Measurements from ENCODE around the gene CLK3.
"Not testable (repeated sequence)": the region's sequence is repeated elsewhere in the genome, so short reads cannot be mapped to it uniquely, and the experiment has no call there.

The CLK3 gene

DNA sequence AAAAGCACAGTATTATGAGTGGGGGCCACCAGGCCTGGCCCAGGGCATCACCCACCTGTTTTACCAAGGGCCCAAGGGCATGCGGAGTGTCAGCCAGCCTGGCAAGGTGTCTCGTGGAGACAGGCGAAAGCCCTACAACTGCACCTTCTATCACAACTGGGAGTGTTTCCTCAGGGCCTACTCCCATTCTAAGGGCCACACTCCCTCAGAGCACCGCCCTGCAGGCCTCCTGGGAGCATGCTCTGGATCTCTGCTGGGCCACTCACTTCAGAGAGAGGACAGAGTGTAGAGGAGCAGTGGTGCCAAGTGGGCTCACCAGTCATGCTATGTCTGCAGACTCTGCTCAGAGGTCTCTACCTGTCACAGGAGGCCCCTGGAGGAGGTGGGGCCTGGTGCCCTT lies 21.2 kb upstream of the CLK3 start:
- Mint-ChIP-seq H3K36me3 (ENCODE audit: low read depth) (peaks cover 16% of the 10 kb centered on the region), H3K27me3 (no peaks in the 10 kb centered on the region)

DNA sequence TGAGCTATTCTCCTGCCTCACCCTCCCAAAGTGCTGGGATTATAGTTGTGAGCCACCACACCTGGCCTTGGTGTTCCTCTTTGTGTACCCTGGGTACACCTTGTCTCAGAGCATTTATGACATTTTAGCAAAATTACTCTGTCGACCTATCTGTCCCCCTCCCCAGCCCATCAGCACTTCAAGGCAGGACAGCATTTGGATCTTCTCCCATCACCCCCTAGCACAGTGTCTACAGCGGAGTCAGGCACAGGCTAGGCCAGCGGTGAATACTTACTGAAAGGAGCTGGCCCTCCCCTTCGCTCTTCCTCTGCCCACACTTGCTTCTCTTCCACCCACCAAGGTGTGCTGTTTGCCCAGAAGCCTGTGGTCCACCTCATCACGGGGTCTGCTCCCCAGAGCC lies 20.4 kb upstream of the CLK3 start:
- no peak for DNase-seq
- Mint-ChIP-seq H3K36me3 (ENCODE audit: low read depth) (peaks cover 14% of the 10 kb centered on the region), H3K4me1 (peaks cover 22% of the 10 kb centered on the region), H3K27ac (peak overlapping the region; percentile 65), H3K9me3 (no peaks in the 10 kb centered on the region), H3K27me3 (no peaks in the 10 kb centered on the region), H3K4me3 (no peak overlapping the region)
- no peak for ATAC-seq

More for the DNA sequence above, 21.2 kb upstream of the CLK3 start:
- Mint-ChIP-seq H3K4me3 (no peak overlapping the region), H3K4me1 (peaks cover 20% of the 10 kb centered on the region), H3K9me3 (no peaks in the 10 kb centered on the region), H3K27ac (no peak overlapping the region)
- ATAC-seq: no peak
- no peak for DNase-seq

DNA sequence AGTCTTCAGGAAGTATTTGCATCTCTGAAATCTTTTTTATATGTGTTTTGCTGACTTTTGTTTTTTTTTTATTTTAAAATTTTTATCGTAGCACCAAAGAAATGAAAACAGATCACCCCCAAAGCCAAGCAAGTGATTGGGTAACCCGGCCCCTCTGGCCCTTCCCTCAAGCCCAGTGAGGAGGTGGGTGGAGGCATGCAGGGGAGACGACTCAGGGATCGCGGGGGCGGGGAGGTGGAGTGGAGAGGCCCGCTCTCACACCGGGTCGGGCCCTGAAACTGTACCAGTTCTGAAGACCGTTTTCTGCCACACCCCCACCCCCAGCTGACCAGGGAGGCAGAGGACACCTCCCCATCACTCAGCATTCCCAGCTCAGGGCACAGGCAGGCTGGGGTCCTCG lies 18.9 kb upstream of the CLK3 start:
- not testable (repeated sequence) for ATAC-seq, H3K9me3 Mint-ChIP-seq, H3K4me3 Mint-ChIP-seq, H3K27ac Mint-ChIP-seq, DNase-seq, H3K27me3 Mint-ChIP-seq
- peaks cover 22% of the 10 kb centered on the region for H3K4me1 Mint-ChIP-seq
- H3K36me3 Mint-ChIP-seq (ENCODE audit: low read depth): peaks cover 14% of the 10 kb centered on the region

DNA sequence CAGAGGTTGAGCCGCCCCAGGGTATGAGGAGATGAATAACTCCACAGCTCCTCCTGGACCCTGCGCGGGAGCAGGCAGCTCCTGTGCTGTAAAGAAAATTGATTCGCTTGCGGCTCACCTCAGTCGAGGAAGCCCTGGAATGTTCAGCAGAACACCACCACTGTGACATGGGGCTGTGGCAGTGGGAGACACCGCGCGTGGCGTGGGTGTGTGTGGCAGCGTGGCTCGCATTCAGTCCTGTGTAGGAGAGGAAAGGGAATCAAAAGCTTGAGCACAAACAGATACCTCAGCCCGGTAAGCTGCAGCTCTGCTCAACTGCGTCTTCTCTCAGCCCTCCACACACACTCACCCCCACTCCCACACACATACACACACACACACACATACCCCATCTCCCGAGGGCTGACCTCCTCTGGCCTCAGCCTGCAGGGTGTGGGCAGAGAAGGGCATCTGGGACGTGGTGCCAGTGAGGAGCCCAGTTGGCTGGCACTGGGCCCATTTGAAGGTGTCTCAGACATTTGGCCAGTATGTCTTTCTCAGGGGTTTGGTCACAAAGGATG lies 18.4 kb upstream of the CLK3 start:
- not testable (repeated sequence) for H3K27ac Mint-ChIP-seq

DNA sequence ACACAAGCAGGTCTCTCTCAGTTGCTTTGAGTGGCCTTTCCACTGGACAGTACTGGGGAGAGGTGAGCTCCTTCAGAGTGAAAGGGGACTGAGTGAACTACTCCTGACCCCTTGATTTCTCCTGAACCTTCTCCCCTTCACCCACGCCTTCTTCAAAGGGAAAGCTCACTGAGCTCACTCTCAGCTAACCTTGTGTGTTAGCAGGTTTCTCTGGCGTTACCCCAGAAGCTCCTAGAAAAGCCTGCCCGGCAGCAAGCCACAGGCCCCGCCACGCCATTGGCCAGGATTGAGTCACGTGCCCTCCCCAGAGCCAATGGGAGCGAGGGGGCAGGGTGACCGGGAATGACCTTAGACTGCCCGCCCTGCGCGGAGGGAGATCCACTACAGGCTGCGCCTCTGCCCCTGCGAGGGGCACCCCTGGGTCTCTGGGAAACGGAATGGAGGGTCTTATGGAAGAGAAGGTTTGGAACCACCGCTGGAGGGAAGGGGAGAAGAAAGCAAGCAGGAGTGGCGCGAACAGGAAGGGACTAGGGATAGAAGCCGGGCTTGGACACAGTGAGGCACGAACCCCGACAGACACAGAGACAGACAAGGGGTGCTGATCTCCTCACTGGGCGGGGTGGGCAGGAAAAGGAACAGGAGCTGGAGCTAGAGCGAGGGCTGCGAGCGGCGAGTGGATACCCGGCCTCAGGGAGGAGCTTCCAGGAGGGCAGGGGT lies 17.4 kb upstream of the CLK3 start:
- peaks cover 22% of the 10 kb centered on the region for H3K4me1 Mint-ChIP-seq
- H3K27ac Mint-ChIP-seq: peak overlapping the region; percentile 97
- peak overlapping the region; percentile 97 for H3K4me3 Mint-ChIP-seq
- DNase-seq (peak; percentile 91), ATAC-seq (peak; percentile 96)
- no peaks in the 10 kb centered on the region for H3K9me3 Mint-ChIP-seq
- peaks cover 13% of the 10 kb centered on the region for H3K36me3 Mint-ChIP-seq (ENCODE audit: low read depth)
- no peaks in the 10 kb centered on the region for H3K27me3 Mint-ChIP-seq

More for the DNA sequence above, 18.4 kb upstream of the CLK3 start:
- not testable (repeated sequence) for ATAC-seq, DNase-seq, H3K27me3 Mint-ChIP-seq, H3K4me3 Mint-ChIP-seq, H3K9me3 Mint-ChIP-seq
- Mint-ChIP-seq H3K4me1 (peaks cover 22% of the 10 kb centered on the region), H3K36me3 (ENCODE audit: low read depth) (peaks cover 14% of the 10 kb centered on the region)

DNA sequence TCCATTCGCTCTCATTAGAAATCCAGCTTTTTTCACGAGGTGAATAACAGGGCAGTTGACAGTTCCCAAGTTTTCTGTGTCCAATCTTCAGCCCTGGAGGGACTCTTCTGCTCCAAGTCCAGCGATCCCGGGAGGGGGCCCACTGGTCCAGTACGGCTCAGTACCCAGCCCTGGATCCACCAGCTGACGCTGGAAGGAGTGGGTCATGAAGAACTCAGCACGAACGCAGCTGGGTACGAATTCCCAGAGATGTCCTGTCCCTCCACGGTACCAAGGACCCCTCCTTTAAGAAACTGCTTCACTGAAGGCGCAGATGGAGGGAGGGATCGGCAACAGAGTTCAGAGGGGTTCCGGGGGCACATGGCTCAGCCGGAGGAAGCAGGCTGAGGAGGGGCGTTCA lies 16.5 kb upstream of the CLK3 start:
- peaks cover 22% of the 10 kb centered on the region for H3K4me1 Mint-ChIP-seq
- peak overlapping the region; percentile 97 for H3K27ac Mint-ChIP-seq
- no peak for ATAC-seq
- no peak for DNase-seq
- H3K27me3 Mint-ChIP-seq: no peaks in the 10 kb centered on the region
- H3K9me3 Mint-ChIP-seq: no peaks in the 10 kb centered on the region
- peak overlapping the region; percentile 97 for H3K4me3 Mint-ChIP-seq
- H3K36me3 Mint-ChIP-seq (ENCODE audit: low read depth): peaks cover 13% of the 10 kb centered on the region

DNA sequence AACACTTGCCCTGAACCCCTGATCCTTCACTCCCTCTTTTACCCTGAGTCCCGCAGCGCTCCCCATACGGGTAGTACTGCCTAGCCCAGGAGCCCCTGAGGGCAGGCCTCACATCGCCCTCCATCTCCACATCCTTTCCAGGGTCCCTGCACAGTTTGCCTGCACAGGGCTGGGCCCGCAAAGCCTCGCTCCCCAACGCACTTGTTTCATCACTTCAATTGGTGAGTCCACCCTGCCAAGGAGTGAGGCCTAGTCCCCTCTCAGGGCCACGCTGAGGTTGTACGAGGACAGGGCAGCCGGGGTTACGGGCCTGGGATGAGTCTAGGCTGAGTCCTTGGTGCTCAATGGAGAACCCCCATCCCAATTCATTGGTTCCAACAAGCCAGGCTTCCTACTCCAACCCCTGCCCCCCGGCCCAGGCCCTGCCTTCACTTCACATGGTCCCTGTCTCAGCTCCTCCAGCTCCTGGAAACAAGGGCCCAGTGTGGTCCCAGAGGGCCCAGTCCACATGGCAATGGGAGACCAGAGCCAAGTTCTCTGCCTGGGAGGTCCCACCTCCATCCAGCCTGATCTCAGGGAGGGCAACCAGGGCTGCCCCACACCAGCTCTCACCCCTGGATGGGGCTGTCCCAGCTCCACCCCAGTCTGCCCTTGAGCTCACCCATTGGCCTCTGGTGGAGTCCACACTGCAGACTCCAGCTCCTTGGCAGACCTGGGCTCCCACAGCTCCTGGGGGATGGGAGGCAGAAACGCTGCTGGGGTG lies 12.4 kb upstream of the CLK3 start:
- Mint-ChIP-seq H3K27me3 (no peaks in the 10 kb centered on the region), H3K9me3 (no peaks in the 10 kb centered on the region), H3K4me3 (no peak overlapping the region), H3K4me1 (peaks cover 15% of the 10 kb centered on the region), H3K27ac (no peak overlapping the region), H3K36me3 (ENCODE audit: low read depth) (peaks cover 5% of the 10 kb centered on the region)
- ATAC-seq (peak; percentile 7), DNase-seq (no peak)

DNA sequence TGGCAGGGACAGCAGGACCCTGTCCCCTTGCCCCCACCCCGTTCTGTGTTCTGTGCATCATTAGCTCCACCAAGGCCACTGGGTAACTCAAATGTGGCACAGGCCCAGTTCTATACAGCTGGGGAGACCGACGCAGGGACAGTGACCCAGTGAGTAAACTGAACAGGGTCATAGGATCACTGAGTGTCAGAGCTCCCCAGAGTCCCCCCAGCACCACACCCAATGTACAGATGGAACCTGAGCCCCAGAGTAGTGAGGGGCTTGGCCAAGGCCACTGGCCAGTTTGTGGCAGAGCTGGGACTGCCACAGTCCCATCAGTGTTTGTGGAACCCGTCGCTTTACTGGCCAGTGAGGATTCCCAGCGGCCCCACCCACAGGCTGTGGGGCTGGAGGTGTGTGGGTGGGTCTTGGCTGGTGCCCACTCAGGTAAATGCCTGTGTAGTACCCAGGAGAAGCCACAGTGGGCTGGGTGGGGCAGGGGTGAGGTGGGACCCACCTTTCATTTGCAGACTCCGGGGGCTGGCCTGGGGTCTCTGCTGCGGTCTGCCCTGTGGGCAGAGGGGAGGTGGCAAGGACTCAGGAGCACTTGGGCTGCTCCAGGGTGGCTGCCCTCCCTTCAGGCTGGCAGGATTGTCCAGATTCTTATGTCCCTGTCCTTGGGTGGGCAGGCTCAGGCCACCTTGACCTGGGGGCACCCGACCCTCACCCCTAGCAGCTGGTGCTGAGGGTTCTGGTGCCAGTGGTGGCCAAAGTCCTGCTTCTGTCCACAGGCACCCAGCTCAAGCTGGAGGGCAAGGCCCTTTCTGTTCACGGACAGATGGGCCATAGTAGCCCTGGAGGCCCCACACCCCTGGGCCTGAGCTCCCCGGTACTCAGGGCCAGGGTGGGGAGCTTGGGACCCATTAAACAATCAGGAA lies 11.6 kb upstream of the CLK3 start:
- ATAC-seq: peak; percentile 1
- H3K36me3 Mint-ChIP-seq (ENCODE audit: low read depth): no peaks in the 10 kb centered on the region
- no peak overlapping the region for H3K4me3 Mint-ChIP-seq
- no peak overlapping the region for H3K27ac Mint-ChIP-seq
- H3K4me1 Mint-ChIP-seq: peaks cover 6% of the 10 kb centered on the region
- DNase-seq: no peak
- no peaks in the 10 kb centered on the region for H3K9me3 Mint-ChIP-seq
- H3K27me3 Mint-ChIP-seq: no peaks in the 10 kb centered on the region

DNA sequence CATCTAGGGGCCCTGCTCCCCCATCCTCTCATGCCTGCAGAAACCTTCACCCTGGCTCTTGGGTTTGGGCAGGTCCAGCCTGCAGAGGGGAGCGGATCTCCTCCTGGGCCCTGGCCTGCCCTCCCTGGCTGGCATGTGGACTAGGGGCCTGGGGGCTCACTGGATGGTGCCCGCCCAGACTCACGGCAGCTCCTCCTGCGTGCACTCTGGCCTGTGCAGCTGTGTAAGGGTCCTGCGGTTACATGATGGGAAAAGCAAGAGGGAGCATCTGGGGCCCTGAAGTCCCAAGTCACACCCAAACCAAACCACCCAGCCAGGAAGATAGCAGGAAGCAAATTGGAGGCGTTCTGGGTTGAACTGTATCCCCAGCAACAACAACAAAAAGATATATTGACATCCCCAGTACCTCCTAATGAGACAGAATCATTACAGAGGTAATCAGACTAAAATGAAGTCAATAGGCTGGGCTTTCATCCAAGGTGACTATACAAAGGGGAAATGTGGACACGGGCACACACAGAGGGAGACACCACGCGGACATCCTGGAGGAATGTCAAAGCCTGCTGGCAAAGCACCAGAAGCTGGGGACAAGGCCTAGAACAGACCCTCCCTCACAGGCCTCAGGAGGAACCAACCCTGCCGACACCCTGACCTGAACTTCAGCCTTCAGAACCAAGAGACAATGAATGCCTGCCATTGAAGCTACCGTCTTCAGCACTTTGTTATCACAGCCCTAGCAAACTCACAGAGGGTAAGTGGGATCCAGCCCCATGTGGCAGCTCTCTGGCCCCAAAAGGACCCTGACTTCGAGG lies 10.4 kb upstream of the CLK3 start:
- H3K27me3 Mint-ChIP-seq: no peaks in the 10 kb centered on the region
- no peak overlapping the region for H3K27ac Mint-ChIP-seq
- ATAC-seq (no peak), DNase-seq (no peak)
- H3K4me3 Mint-ChIP-seq: no peak overlapping the region
- H3K9me3 Mint-ChIP-seq: no peaks in the 10 kb centered on the region
- no peaks in the 10 kb centered on the region for H3K36me3 Mint-ChIP-seq (ENCODE audit: low read depth)
- no peaks in the 10 kb centered on the region for H3K4me1 Mint-ChIP-seq

DNA sequence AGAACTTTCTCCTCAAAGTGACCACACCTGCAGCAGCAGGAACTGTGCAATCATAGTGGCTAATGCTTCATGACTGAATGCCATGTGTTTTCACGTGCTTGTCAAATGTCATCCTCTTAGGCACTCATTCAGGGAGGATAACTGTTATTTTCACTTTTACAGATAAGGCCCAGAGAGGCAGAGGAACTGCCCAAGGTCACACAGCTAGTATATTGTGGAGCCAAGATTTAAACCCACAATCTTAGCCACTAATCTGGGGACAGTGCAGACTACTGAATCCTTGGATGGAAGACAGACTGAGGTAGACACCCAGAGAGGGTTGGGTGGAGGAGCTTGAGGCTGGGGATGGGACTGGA lies 9.9 kb upstream of the CLK3 start:
- H3K9me3 Mint-ChIP-seq: no peaks in the 10 kb centered on the region

DNA sequence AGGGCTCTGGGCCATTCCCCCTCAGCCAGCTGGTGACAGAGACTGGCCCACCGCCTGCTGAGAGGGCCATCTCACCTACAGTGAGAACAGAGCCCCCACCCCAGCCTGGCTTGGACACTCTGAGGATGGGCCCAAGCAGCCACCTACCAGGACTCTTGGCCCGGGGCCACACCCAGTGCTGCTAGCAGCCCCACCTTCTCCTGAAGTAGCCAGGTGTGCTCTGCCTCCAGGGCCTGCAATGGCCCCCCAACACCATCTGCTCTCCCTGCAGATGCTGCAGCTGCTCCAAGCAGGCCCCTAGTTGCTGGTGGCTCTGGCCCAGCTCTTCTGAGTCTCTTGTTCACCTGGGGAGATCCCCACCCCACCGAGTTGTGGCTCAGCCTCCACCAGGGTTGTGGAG lies 6.8 kb upstream of the CLK3 start:
- ATAC-seq (no peak), DNase-seq (no peak)
- no peaks in the 10 kb centered on the region for H3K27me3 Mint-ChIP-seq
- no peaks in the 10 kb centered on the region for H3K36me3 Mint-ChIP-seq (ENCODE audit: low read depth)
- H3K4me1 Mint-ChIP-seq: peaks cover 11% of the 10 kb centered on the region
- no peak overlapping the region for H3K27ac Mint-ChIP-seq
- H3K4me3 Mint-ChIP-seq: no peak overlapping the region
- H3K9me3 Mint-ChIP-seq: no peaks in the 10 kb centered on the region

More for the DNA sequence above, 9.9 kb upstream of the CLK3 start:
- Mint-ChIP-seq H3K36me3 (ENCODE audit: low read depth) (no peaks in the 10 kb centered on the region), H3K4me1 (no peaks in the 10 kb centered on the region), H3K27ac (no peak overlapping the region), H3K27me3 (no peaks in the 10 kb centered on the region), H3K4me3 (no peak overlapping the region)
- ATAC-seq (no peak), DNase-seq (no peak)

DNA sequence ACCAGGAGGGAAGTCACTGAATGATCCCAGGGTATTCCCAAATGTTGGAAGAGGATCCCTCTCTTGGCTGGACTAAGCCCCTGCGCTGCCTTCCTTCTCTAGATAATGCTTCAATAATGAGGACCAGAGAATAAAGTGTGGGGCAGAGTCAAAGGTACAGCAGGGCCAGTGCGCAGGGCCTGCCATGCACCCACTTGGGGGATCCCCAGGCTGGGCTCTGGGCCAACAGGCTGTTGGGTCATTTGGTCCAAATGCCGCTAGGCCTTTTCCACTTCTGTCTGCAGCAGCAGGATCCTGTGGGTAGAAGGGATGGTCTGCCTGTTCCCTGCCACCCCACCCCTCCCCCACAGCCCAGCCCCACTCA lies 5.7 kb upstream of the CLK3 start:
- H3K4me1 Mint-ChIP-seq: peaks cover 18% of the 10 kb centered on the region
- no peaks in the 10 kb centered on the region for H3K27me3 Mint-ChIP-seq
- H3K36me3 Mint-ChIP-seq (ENCODE audit: low read depth): no peaks in the 10 kb centered on the region
- DNase-seq (no peak), ATAC-seq (no peak)
- no peaks in the 10 kb centered on the region for H3K9me3 Mint-ChIP-seq
- no peak overlapping the region for H3K4me3 Mint-ChIP-seq
- H3K27ac Mint-ChIP-seq: no peak overlapping the region

DNA sequence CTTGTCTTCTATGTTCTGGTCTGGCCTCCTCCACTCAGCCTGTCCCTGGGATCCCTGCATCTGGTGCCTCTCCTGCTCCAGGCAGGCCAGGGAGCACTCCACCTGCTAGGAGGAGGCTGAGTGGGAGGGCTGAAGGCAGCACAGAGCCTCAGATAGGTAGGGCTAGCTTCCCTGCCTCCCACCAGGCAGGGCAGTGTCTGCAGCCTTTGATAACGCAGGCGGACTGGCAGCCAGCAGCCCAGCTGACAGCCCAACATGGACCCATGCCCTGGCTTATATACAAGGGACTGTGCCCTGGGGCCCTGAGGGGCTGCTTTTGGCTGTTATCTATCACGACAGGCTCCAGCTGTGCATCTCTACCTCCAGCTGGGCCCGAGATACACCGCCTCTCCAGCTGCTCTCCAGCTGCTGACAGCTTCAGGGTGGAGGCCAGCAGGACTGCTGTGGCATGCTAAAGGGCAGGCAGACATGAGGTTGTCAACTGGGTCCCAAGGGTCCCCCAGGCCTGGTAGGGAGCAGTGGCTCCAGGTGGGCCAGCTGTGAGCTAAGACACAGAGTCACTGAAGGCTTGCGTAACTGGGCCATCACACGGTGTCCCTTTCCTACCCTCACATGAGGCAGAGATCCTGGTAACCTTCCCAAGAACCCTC lies 5.2 kb upstream of the CLK3 start:
- no peak for ATAC-seq
- H3K27ac Mint-ChIP-seq: no peak overlapping the region
- peaks cover 18% of the 10 kb centered on the region for H3K4me1 Mint-ChIP-seq
- H3K9me3 Mint-ChIP-seq: no peaks in the 10 kb centered on the region
- no peaks in the 10 kb centered on the region for H3K36me3 Mint-ChIP-seq (ENCODE audit: low read depth)
- no peak for DNase-seq
- no peak overlapping the region for H3K4me3 Mint-ChIP-seq
- no peaks in the 10 kb centered on the region for H3K27me3 Mint-ChIP-seq

All from activated naive CD8-positive, alpha-beta T cell treated with anti-CD3 and anti-CD28 coated beads, Interleukin-2, amount 50 U/mL, for 24 hours (primary cell).